H9 (cell line): ENCODE data around the gene KRTAP4-6. TPM values are rescaled to one million over a fixed set of nuclear protein-coding genes. Genes with fewer than 3 reads are reported as not detected.
"Not testable (repeated sequence)": the region's sequence is repeated elsewhere in the genome, so short reads cannot be mapped to it uniquely, and the experiment has no call there.

ENCODE experiments used
- DNase-seq: peaks from one replicate; pipeline ENCODE4 v3.0.0-alpha.2; 2017
- H2AFZ ChIP-seq: one replicate; pipeline ENCODE4 v1.6.1; 2013; ENCODE audit warnings: mild to moderate bottlenecking, low read length, control low read depth, moderate library complexity
- H2AK5ac ChIP-seq: 2 replicates; pipeline ENCODE4 v1.6.1; 2013; ENCODE audit warnings: low read length, control low read depth, mixed read lengths; ENCODE audit not compliant: insufficient read length
- H2BK120ac ChIP-seq: one replicate; pipeline ENCODE4 v1.6.1; 2013; ENCODE audit warnings: low read depth, mild to moderate bottlenecking, low read length, control low read depth, inconsistent platforms; ENCODE audit not compliant: poor library complexity, severe bottlenecking
- H2BK12ac ChIP-seq: 2 replicates; pipeline ENCODE4 v1.6.1; 2013; ENCODE audit warnings: low read length, control low read depth, mixed read lengths, low read depth; ENCODE audit not compliant: insufficient read length
- H2BK15ac ChIP-seq: 2 replicates; pipeline ENCODE4 v1.6.1; 2013; ENCODE audit warnings: low read depth, low read length, control low read depth
- H2BK20ac ChIP-seq: one replicate; pipeline ENCODE4 v1.6.1; 2013; ENCODE audit warnings: low read depth, mild to moderate bottlenecking, low read length, control low read depth, inconsistent platforms; ENCODE audit not compliant: poor library complexity, severe bottlenecking
- H2BK5ac ChIP-seq: 2 replicates; pipeline ENCODE4 v1.6.1; 2013; ENCODE audit warnings: low read length, control low read depth, mixed read lengths; ENCODE audit not compliant: insufficient read length
- H3K14ac ChIP-seq: 2 replicates; pipeline ENCODE4 v1.6.1; 2013; ENCODE audit warnings: low read length, control low read depth; ENCODE audit not compliant: insufficient read depth
- H3K18ac ChIP-seq: 2 replicates; pipeline ENCODE4 v1.6.1; 2013; ENCODE audit warnings: low read depth, mild to moderate bottlenecking, mixed read lengths, low read length, control low read depth; ENCODE audit not compliant: insufficient read length
- H3K23ac ChIP-seq: 2 replicates; pipeline ENCODE4 v1.6.1; 2013; ENCODE audit warnings: low read length, control low read depth, mixed read lengths, low read depth; ENCODE audit not compliant: insufficient read length
- H3K23me2 ChIP-seq: 2 replicates; pipeline ENCODE4 v1.6.1; 2013; ENCODE audit warnings: low read depth, mild to moderate bottlenecking, mixed read lengths, low read length, control low read depth; ENCODE audit not compliant: insufficient read length, poor library complexity, severe bottlenecking
- H3K27ac ChIP-seq: 2 replicates; pipeline ENCODE4 v1.5.1; 2013; ENCODE audit warnings: low read length, control low read depth, mixed read lengths, low read depth; ENCODE audit not compliant: insufficient read length
- H3K27me3 ChIP-seq: 2 replicates; pipeline ENCODE4 v1.6.1; 2013; ENCODE audit warnings: low read length, control low read depth, inconsistent platforms; ENCODE audit not compliant: insufficient read depth
- H3K4ac ChIP-seq: 2 replicates; pipeline ENCODE4 v1.6.1; 2013; ENCODE audit warnings: low read depth, mild to moderate bottlenecking, control low read depth, inconsistent platforms, low read length, moderate library complexity
- H3K4me1 ChIP-seq: 2 replicates; pipeline ENCODE4 v1.6.1; 2013; ENCODE audit warnings: low read length, control low read depth, inconsistent platforms; ENCODE audit not compliant: insufficient read depth
- H3K4me2 ChIP-seq: 2 replicates; pipeline ENCODE4 v1.6.1; 2013; ENCODE audit warnings: low read length, control low read depth, mixed read lengths; ENCODE audit not compliant: insufficient read length, insufficient read depth
- H3K56ac ChIP-seq: 2 replicates; pipeline ENCODE4 v1.6.1; 2013; ENCODE audit warnings: low read depth, mild to moderate bottlenecking, mixed read lengths, low read length, control low read depth; ENCODE audit not compliant: insufficient read length
- H3K79me1 ChIP-seq: 2 replicates; pipeline ENCODE4 v1.6.1; 2013; ENCODE audit warnings: low read depth, mild to moderate bottlenecking, moderate library complexity, low read length, control low read depth, inconsistent platforms; ENCODE audit not compliant: insufficient read depth, poor library complexity, severe bottlenecking
- H3K79me2 ChIP-seq: 2 replicates; pipeline ENCODE4 v1.6.1; 2013; ENCODE audit warnings: low read length, control low read depth, inconsistent platforms; ENCODE audit not compliant: insufficient read depth
- H3K9ac ChIP-seq: 2 replicates; pipeline ENCODE4 v1.6.1; 2013; ENCODE audit warnings: low read length, control low read depth, mixed read lengths; ENCODE audit not compliant: insufficient read length; ENCODE audit errors: extremely low read depth
- H3K9me3 ChIP-seq: one replicate; pipeline ENCODE4 v1.6.1; 2013; ENCODE audit warnings: low read depth, low read length, inconsistent platforms; ENCODE audit not compliant: control insufficient read depth
- H3T11ph ChIP-seq: one replicate; pipeline ENCODE4 v1.6.1; 2013; ENCODE audit warnings: mild to moderate bottlenecking, low read length, control low read depth, inconsistent platforms
- H4K20me1 ChIP-seq: one replicate; pipeline ENCODE4 v1.6.1; 2013; ENCODE audit not compliant: control insufficient read depth, insufficient read length, insufficient read depth
- H4K5ac ChIP-seq: 2 replicates; pipeline ENCODE4 v1.6.1; 2013; ENCODE audit warnings: low read depth, mild to moderate bottlenecking, mixed read lengths, low read length, control low read depth; ENCODE audit not compliant: insufficient read length
- H4K8ac ChIP-seq: replicated peaks from 2 replicates; pipeline ENCODE4 v1.6.1; 2013; ENCODE audit warnings: low read length, control low read depth, mixed read lengths, low read depth; ENCODE audit not compliant: insufficient read length
- H4K91ac ChIP-seq: 2 replicates; pipeline ENCODE4 v1.6.1; 2013; ENCODE audit warnings: low read depth, mild to moderate bottlenecking, moderate library complexity, mixed read lengths, low read length, control low read depth; ENCODE audit not compliant: insufficient read length
- H3K27ac Mint-ChIP-seq, 3 experiments: 2 replicates in 2 of 3; 3 replicates in 1 of 3; pipeline ENCODE4 v1.8.0; 2020 to 2021; ENCODE audit warnings: mixed read lengths in 3 of 3, mild to moderate bottlenecking in 1 of 3, moderate library complexity in 1 of 3
- H3K27me3 Mint-ChIP-seq: 2 replicates; pipeline ENCODE4 v1.8.0; 2021; ENCODE audit warnings: low read depth, mild to moderate bottlenecking, moderate library complexity, mixed read lengths
- H3K36me3 Mint-ChIP-seq, 3 experiments: 2 replicates in 2 of 3; 3 replicates in 1 of 3; pipeline ENCODE4 v1.8.0; 2020 to 2021; ENCODE audit warnings: low read depth in 3 of 3, mixed read lengths in 3 of 3; ENCODE audit not compliant: insufficient read depth in 1 of 3
- H3K4me1 Mint-ChIP-seq, 2 experiments: 2 replicates each; pipeline ENCODE4 v1.8.0; 2020; ENCODE audit warnings: mixed read lengths in 2 of 2
- H3K4me3 Mint-ChIP-seq, 2 experiments: 2 replicates in 1 of 2; 3 replicates in 1 of 2; pipeline ENCODE4 v1.8.0; 2020 to 2021; ENCODE audit warnings: mild to moderate bottlenecking in 2 of 2, mixed read lengths in 2 of 2, moderate library complexity in 1 of 2
- H3K9me3 Mint-ChIP-seq, 2 experiments: 2 replicates in 1 of 2; 3 replicates in 1 of 2; pipeline ENCODE4 v1.8.0; 2020; ENCODE audit warnings: mild to moderate bottlenecking in 2 of 2, mixed read lengths in 2 of 2, moderate library complexity in 1 of 2
- CTCF ChIP-seq: fragments of 200-600 bp; sonication (generic); conservative IDR thresholded peaks from 3 replicates; pipeline ENCODE4 v1.8.0; 2021; ENCODE audit warnings: antibody characterized with exemption, mild to moderate bottlenecking
- WGBS: extraction: QIAGEN DNeasy Blood & Tissue Kit; methylation state at CpG from one replicate; pipeline ENCODE4 v1.1.7; 2013; ENCODE audit warnings: missing lambda C conversion rate, low lambda C conversion rate, mixed read lengths; ENCODE audit not compliant: insufficient read length; ENCODE audit errors: extremely low coverage; 5-methylcytosine and 5-hydroxymethylcytosine counted together
- total RNA-seq: library from RNA; stranded (reverse); gene quantifications from 2 replicates; pipeline ENCODE4 v1.2.1, GENCODE V29; 2021

The KRTAP4-6 gene
- total RNA-seq, 1 experiment from 2014 or later = not detected

GRCh38 chr17:41141361-41141760, 1.0 kb upstream of the KRTAP4-6 start:
- H3K23me2 ChIP-seq = no peaks in the 10 kb centered on the region
- Mint-ChIP-seq H3K36me3 (peaks cover 14 to 39% (median 23%) of the 10 kb centered on the region in 3 experiments), H3K4me3 (no peak overlapping the region), H3K9me3 (peaks cover 31 to 40% of the 10 kb centered on the region in 2 experiments), H3K4me1 (peaks cover 0 to under 1% of the 10 kb centered on the region in 2 experiments; a peak in 1 of 4 replicates), H3K27ac (no peak overlapping the region), H3K27me3 (peaks cover 2% of the 10 kb centered on the region)
- H3K4me1 ChIP-seq = no peaks in the 10 kb centered on the region
- no peak overlapping the region for H3K4me2 ChIP-seq
- no peak overlapping the region for H3K27ac ChIP-seq
- H3T11ph ChIP-seq = no peak overlapping the region
- no peak overlapping the region for H2BK12ac ChIP-seq
- no peak overlapping the region for H3K56ac ChIP-seq
- H2BK5ac ChIP-seq = no peak overlapping the region
- no peak overlapping the region for H3K9ac ChIP-seq
- H3K18ac ChIP-seq = no peak overlapping the region
- peaks cover 7% of the 10 kb centered on the region for H3K9me3 ChIP-seq
- no peak overlapping the region for H3K4ac ChIP-seq
- H3K27me3 ChIP-seq = no peaks in the 10 kb centered on the region
- no peak overlapping the region for H2AFZ ChIP-seq
- DNase-seq = no peak
- no peak overlapping the region for H2AK5ac ChIP-seq
- H4K5ac ChIP-seq = no peak overlapping the region
- H2BK15ac ChIP-seq = no peak overlapping the region
- no peak overlapping the region for H4K91ac ChIP-seq
- no peak overlapping the region for H2BK120ac ChIP-seq
- no peaks in the 10 kb centered on the region for H4K20me1 ChIP-seq
- no peak overlapping the region for H3K14ac ChIP-seq
- no peak overlapping the region for H3K23ac ChIP-seq
- no peak overlapping the region for H2BK20ac ChIP-seq
- TF ChIP-seq CTCF = no peak
- H3K79me2 ChIP-seq = no peaks in the 10 kb centered on the region
- H3K79me1 ChIP-seq = no peaks in the 10 kb centered on the region
- H4K8ac ChIP-seq = no peak overlapping the region

- not testable (repeated sequence) for H2BK20ac ChIP-seq, H3K4ac ChIP-seq, H3K4me1 ChIP-seq, H4K8ac ChIP-seq, H3K23ac ChIP-seq, H3K9ac ChIP-seq, H3K27me3 Mint-ChIP-seq, H3K27me3 ChIP-seq, H3K4me3 Mint-ChIP-seq, H2BK12ac ChIP-seq, H4K91ac ChIP-seq, H3K27ac Mint-ChIP-seq, H3K79me2 ChIP-seq, H2AK5ac ChIP-seq, H2AFZ ChIP-seq, H3K18ac ChIP-seq, H4K5ac ChIP-seq, H3K4me1 Mint-ChIP-seq, H3K14ac ChIP-seq, DNase-seq, H3K23me2 ChIP-seq, H3K9me3 ChIP-seq, H3K4me2 ChIP-seq, H3K27ac ChIP-seq, H2BK15ac ChIP-seq, H3T11ph ChIP-seq, H2BK5ac ChIP-seq, H4K20me1 ChIP-seq, H3K79me1 ChIP-seq, H2BK120ac ChIP-seq, H3K56ac ChIP-seq
- peaks cover 31 to 40% of the 10 kb centered on the region in 2 experiments for H3K9me3 Mint-ChIP-seq
- no CpG with 5 or more reads among the region's 12 CpGs for WGBS
- H3K36me3 Mint-ChIP-seq = peaks cover 13 to 35% (median 23%) of the 10 kb centered on the region in 3 experiments
Measured at GRCh38 chr17:41139865-41140264, 479 bp downstream of the KRTAP4-6 start.
